Measurements from ENCODE around the gene CACYBP. TPM values are rescaled to one million over a fixed set of nuclear protein-coding genes. Genes with fewer than 3 reads are reported as not detected.
A peak's percentile ranks its signal among the peaks of the same experiment; 100 is the strongest.

Gene CACYBP
- total RNA-seq, 2 experiments from 2014 or later = 343 to 473 TPM

DNA sequence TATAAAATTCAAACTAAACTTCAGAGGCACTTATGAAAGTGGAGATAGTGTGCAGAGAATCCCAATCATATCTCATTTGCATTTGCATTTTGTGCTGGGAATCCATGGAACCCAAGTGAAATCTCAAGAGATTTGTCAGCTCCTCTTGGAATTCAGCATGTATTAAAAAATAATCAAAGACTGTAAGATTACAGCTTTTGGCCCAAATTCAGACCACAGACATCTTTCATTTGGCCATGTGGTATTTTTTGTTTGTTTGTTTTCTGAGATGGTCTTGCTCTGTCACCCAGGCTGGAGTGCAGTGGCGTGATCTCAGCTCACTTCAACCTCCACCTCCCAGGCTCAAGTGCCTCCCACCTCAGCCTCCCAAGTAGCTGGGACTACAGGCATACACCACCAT, 3.8 kb upstream of the CACYBP start:
- peaks cover 75% of the 10 kb centered on the region for H3K36me3 ChIP-seq (ENCODE audit: insufficient read depth, low read length)
- no peaks in the 10 kb centered on the region for H3K9me2 ChIP-seq (ENCODE audit: insufficient read depth, low read length)
- H3K4me3 ChIP-seq (ENCODE audit: low read depth, low read length, poor library complexity, severe bottlenecking) = no peak overlapping the region
- H3K27ac ChIP-seq (ENCODE audit: low read depth, low read length, poor library complexity, severe bottlenecking) = no peak overlapping the region
- peaks cover 17% of the 10 kb centered on the region; the same call in 1 of the 2 replicates for H3K9me3 ChIP-seq (ENCODE audit: low read length)
- intact Hi-C loops (cut with micrococcal nuclease; ENCODE audit: unreplicated experiment) = loop anchor here (5.0 kb wide), 1 partner anchor 734 kb away; no protein-coding TSS in a partner anchor
- peaks cover 31% of the 10 kb centered on the region for H3K79me2 ChIP-seq (ENCODE audit: insufficient read depth, low read depth, low read length)
- no peak for DNase-seq (ENCODE audit: low spot score)
- ChIA-PET POLR2A (interaction anchor here (1.0 to 1.2 kb wide), 2 partner anchors 27 to 122 kb away, joined by 3 read pairs; partner anchors contain the start of gene MRPS14), CTCF (ENCODE audit: unreplicated experiment) (interaction anchor here (0.6 to 0.7 kb wide), 2 partner anchors 10 to 224 kb away, joined by 3 read pairs; no protein-coding TSS in a partner anchor)
- H3K4me2 ChIP-seq (ENCODE audit: low read length) = no peak overlapping the region
- H3K4me1 ChIP-seq (ENCODE audit: insufficient read depth, low read length, poor library complexity, severe bottlenecking) = peaks cover 11% of the 10 kb centered on the region
- H4K20me1 ChIP-seq (ENCODE audit: insufficient read depth, low read length) = peaks cover 4% of the 10 kb centered on the region
- TF ChIP-seq, protein P1, sequence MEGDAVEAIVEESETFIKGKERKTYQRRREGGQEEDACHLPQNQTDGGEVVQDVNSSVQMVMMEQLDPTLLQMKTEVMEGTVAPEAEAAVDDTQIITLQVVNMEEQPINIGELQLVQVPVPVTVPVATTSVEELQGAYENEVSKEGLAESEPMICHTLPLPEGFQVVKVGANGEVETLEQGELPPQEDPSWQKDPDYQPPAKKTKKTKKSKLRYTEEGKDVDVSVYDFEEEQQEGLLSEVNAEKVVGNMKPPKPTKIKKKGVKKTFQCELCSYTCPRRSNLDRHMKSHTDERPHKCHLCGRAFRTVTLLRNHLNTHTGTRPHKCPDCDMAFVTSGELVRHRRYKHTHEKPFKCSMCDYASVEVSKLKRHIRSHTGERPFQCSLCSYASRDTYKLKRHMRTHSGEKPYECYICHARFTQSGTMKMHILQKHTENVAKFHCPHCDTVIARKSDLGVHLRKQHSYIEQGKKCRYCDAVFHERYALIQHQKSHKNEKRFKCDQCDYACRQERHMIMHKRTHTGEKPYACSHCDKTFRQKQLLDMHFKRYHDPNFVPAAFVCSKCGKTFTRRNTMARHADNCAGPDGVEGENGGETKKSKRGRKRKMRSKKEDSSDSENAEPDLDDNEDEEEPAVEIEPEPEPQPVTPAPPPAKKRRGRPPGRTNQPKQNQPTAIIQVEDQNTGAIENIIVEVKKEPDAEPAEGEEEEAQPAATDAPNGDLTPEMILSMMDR (conservative IDR thresholded peaks at IDR 0.05; ENCODE audit: low read length) = no peak
- no peak for TF ChIP-seq EZH2phosphoT487 (IDR thresholded peaks at IDR 0.05; ENCODE audit: borderline replicate concordance, low read depth, low read length)
- H2AFZ ChIP-seq (ENCODE audit: low read length) = no peak overlapping the region
- no TSS peak for BruUV-seq (replicated peaks)

DNA sequence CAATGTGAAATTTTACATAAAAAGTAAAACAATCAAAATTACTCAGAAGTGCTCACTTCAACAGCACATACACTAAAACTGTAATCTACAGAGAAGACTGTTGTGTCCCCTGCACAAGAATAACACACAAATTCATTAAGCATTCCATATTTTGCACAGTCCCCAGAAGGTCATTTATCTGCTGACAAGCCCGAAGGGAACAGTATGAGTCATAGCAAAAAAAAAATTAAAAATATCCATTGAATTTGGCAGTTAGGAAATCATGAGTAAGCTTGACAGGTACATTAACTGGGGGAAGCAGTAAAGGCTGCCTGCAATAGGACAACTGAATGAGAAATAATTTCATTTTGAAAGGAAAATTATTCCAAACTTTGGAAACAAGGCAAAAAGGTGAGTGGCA, 3.3 kb upstream of the CACYBP start:
- TF ChIP-seq, protein P1 (conservative IDR thresholded peaks at IDR 0.05; ENCODE audit: low read length) = no peak
- no peak for TF ChIP-seq EZH2phosphoT487 (IDR thresholded peaks at IDR 0.05; ENCODE audit: borderline replicate concordance, low read depth, low read length)
- Histone ChIP-seq H3K27ac (ENCODE audit: low read depth, low read length, poor library complexity, severe bottlenecking) (no peak overlapping the region), H4K20me1 (ENCODE audit: insufficient read depth, low read length) (peaks cover 10% of the 10 kb centered on the region), H3K9me3 (ENCODE audit: low read length) (peaks cover 17% of the 10 kb centered on the region; the same call in 1 of the 2 replicates), H3K4me3 (ENCODE audit: low read depth, low read length, poor library complexity, severe bottlenecking) (no peak overlapping the region), H3K79me2 (ENCODE audit: insufficient read depth, low read depth, low read length) (peaks cover 37% of the 10 kb centered on the region), H2AFZ (ENCODE audit: low read length) (no peak overlapping the region), H3K4me2 (ENCODE audit: low read length) (no peak overlapping the region), H3K9me2 (ENCODE audit: insufficient read depth, low read length) (no peaks in the 10 kb centered on the region), H3K4me1 (ENCODE audit: insufficient read depth, low read length, poor library complexity, severe bottlenecking) (peaks cover 12% of the 10 kb centered on the region), H3K36me3 (ENCODE audit: insufficient read depth, low read length) (peaks cover 75% of the 10 kb centered on the region)
- DNase-seq (ENCODE audit: low spot score) = peak; percentile 45
- no TSS peak for BruUV-seq (replicated peaks)
- ChIA-PET CTCF (ENCODE audit: unreplicated experiment) (interaction anchor here (0.6 kb wide), 1 partner anchor 11 kb away, joined by 3 read pairs; no protein-coding TSS in a partner anchor), POLR2A (interaction anchor here (1.2 kb wide), 1 partner anchor 123 kb away, joined by 3 read pairs; no protein-coding TSS in a partner anchor)
- intact Hi-C loops (cut with micrococcal nuclease; ENCODE audit: unreplicated experiment) = loop anchor here (5.0 kb wide), 1 partner anchor 734 kb away; no protein-coding TSS in a partner anchor

DNA sequence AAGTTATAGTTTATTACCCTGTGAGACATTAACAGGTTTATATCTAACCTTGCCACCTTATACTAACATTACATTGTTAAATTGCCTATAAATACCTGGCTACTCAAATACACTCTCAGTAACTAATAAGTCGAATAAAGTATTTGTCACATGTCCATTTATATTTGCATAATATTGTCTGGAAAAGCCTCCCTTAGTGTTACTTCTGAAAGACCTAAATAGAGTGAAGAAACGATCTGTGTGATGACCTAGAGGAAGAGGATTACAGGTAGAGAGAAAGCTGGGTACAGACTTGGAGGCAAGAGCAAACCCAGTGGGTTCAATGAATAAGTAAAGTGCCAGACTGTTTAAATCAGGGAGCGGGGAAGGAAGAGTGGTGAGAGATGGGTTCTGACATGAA, 2.7 kb upstream of the CACYBP start:
- Histone ChIP-seq H3K36me3 (ENCODE audit: insufficient read depth, low read length) (peaks cover 75% of the 10 kb centered on the region), H2AFZ (ENCODE audit: low read length) (no peak overlapping the region), H3K79me2 (ENCODE audit: insufficient read depth, low read depth, low read length) (peaks cover 43% of the 10 kb centered on the region), H3K4me2 (ENCODE audit: low read length) (peak overlapping the region; percentile 83; the same call in 1 of the 2 replicates), H3K9me3 (ENCODE audit: low read length) (peaks cover 17% of the 10 kb centered on the region; the same call in 1 of the 2 replicates), H3K4me1 (ENCODE audit: insufficient read depth, low read length, poor library complexity, severe bottlenecking) (peaks cover 17% of the 10 kb centered on the region), H3K4me3 (ENCODE audit: low read depth, low read length, poor library complexity, severe bottlenecking) (no peak overlapping the region), H3K9me2 (ENCODE audit: insufficient read depth, low read length) (no peaks in the 10 kb centered on the region), H4K20me1 (ENCODE audit: insufficient read depth, low read length) (peaks cover 13% of the 10 kb centered on the region), H3K27ac (ENCODE audit: low read depth, low read length, poor library complexity, severe bottlenecking) (peak overlapping the region; percentile 92)
- no peak for TF ChIP-seq EZH2phosphoT487 (IDR thresholded peaks at IDR 0.05; ENCODE audit: borderline replicate concordance, low read depth, low read length)
- TF ChIP-seq, protein P1 (conservative IDR thresholded peaks at IDR 0.05; ENCODE audit: low read length) = no peak
- BruUV-seq (replicated peaks) = no TSS peak
- POLR2A ChIA-PET = interaction anchor here (0.5 to 0.9 kb wide), 5 partner anchors 20 to 262 kb away, joined by 3 to 10 read pairs (median 3); no protein-coding TSS in a partner anchor
- intact Hi-C loops (cut with micrococcal nuclease; ENCODE audit: unreplicated experiment) = loop anchor here (5.0 kb wide), 1 partner anchor 735 kb away; no protein-coding TSS in a partner anchor
- no peak for DNase-seq (ENCODE audit: low spot score)
- CTCF ChIA-PET (ENCODE audit: unreplicated experiment) = no interaction called here

Measured in OCI-LY7 (cell line).